ENCODE measurements around the gene KLHL40.

Gene KLHL40

GRCh38 chr3:42658091-42658770 is 27.1 kb upstream of the KLHL40 start:
- DNase-seq: no peak

- DNase-seq: no peak
Observed at GRCh38 chr3:42658771-42659390, 26.5 kb upstream of the KLHL40 start.

DNA sequence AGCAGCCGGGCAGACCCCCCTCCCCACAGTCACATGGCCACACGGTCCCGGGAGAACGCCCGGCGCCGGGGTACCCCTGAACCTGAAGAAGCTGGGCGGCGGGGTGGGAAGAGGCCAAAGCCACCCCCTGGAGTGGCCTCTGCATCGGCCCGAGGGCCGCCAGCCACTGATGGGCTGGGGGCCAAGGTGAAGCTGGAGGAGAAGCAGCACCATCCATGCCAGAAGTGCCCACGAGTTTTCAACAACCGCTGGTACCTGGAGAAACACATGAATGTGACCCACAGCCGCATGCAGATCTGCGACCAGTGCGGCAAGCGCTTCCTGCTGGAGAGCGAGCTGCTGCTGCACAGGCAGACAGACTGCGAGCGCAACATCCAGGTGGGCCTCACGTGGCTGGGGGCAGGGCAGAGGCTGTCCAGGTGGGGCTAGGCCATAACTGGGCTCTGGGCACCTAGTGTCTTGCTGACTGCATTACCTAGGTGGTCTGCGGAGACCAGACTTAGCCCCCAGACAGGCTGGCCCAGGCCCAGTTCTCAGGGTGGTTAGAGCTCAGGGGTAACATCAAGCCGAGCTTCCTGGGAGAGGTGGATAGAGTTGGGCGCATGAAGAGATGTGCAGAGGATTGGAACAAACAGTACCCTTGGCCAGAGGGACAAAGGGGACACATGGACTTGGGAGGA is 25.7 kb upstream of the KLHL40 start:
- DNase-seq: no peak

- no peak for DNase-seq
Observed at GRCh38 chr3:42660131-42660715, 25.1 kb upstream of the KLHL40 start.

DNA sequence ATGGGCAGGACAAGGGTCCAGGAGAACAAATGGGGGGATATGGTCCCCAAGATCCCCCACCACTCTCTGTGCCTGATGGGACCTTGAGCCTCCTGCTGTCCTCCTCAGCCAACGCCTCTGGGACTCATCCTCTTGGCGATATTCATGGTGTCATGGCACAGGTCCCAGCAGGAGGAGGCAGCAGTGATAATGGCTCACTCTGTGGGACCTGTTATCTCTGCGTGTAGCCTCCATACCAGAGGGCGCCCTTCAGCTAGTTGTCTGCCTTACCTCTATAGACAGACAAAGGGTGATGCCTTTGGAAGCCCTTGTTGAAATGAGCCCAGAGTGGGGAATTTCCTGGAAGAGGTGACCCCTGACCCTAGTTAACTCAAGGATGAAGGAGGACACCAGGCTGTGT is 24.4 kb upstream of the KLHL40 start:
- no peak for DNase-seq

- DNase-seq: no peak
Observed at GRCh38 chr3:42661593-42662022, 23.7 kb upstream of the KLHL40 start.

- DNase-seq: no peak
Observed at GRCh38 chr3:42662037-42662812, 23.1 kb upstream of the KLHL40 start.

DNA sequence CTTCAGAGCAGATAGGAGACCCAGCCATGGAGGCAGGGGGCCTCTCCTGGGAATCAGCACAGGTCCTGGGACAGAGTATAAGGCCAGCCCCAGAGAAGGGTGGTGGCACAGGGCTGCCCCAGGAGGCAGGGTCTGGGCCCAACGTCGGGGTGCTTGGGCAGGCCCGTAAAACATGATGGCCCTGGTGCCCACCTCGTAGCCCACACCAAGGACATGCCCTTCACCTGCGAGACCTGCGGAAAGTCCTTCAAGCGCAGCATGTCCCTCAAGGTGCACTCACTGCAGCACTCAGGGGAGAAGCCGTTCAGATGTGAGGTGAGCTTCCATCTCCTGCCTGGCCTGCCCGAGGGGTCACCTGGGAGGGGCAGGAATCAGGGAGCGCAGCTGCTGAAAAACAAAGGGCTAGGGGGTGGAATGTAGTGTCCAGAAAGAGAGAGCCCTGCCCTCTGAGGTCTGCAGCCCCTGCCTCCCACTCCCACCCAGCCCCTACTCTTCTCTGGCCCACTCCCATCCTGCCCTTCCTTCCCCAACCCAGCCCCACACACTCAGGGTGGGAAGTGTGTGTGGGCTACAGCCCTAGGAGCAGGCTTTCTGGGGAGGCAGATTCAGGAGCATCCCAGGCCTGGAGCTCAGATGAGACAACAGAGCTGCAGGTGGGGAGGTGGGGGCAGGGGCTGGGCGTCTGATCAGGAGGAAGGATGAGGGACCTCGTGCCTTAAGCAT is 22.4 kb upstream of the KLHL40 start:
- DNase-seq: no peak

- no peak for DNase-seq
Observed at GRCh38 chr3:42663581-42664437, 21.5 kb upstream of the KLHL40 start.

DNA sequence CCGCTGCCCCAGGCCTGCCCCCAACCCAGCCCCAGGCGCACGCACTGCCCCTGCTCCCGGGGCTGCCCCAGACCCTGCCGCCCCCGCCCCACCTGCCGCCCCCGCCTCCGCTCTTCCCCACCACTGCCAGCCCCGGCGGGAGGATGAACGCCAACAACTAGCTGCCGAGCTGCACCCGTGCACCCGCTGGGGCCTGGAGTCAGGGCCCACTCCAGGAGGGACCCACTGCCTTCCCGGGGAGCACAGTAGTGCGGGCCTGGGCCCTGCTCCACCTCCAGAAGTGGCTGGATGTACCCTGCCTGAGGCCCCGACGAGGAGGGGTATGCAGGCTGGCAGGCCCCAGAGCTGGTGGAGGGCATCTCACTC is 20.9 kb upstream of the KLHL40 start:
- no peak for DNase-seq

DNA sequence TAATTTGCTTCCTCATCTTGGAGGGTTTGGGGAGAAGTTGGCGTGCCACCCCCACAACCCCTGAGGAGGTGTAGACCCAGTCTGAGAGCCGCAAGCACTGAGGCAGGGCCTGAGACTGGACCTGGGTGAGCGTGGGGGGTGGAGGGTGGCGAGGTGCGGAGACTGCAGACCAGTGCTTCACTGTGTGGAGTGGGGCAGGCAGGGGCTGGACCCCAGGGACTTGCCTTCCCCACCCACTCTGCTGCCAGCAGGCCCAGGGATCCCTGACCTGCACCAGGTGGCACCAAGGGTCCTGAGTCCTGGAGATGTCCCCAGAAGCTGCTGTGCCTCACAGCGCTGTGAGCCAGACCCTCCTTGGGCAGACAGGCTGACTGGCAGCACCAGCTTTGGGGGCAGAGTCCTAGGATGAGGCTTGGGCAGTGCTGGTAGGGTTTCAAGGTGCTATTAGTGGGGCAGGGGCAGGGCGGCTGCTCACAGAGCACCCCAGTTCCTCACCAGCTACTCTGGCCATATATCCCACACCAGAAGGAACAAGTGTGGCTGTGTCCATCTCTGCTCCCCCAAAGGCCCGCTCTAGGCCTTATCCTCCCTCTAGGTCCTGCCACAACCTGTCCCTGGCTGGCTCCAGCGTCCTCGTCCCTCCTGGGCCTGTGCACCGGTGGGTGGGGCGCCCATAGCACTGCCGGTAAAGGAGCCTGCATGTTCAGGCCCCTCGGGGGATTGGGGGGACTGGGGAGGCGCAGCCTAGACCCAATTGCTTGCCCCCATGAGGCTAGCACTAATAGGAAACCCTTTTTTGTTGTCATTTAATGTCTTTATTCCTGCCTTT is 20.1 kb upstream of the KLHL40 start:
- DNase-seq: no peak

DNA sequence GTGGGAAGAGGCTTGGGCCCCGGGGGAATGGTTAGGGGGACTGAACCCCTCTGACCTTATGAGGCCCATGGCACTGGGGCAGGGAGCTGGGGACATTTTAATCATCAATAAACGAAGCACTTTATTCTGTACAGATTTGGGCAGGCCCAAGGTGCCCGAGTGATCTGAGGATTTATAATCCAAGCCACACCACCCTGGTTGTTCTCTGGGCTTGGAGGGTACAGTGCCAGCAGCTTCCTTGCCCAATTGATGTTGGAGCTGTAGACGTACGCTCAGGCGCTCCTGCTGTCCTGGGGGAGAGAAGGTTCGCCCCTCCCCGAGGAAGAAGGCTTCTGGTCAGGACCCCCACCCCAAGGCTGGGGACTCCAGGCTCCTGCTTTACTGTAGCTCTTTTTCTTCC is 19.3 kb upstream of the KLHL40 start:
- no peak for DNase-seq

DNA sequence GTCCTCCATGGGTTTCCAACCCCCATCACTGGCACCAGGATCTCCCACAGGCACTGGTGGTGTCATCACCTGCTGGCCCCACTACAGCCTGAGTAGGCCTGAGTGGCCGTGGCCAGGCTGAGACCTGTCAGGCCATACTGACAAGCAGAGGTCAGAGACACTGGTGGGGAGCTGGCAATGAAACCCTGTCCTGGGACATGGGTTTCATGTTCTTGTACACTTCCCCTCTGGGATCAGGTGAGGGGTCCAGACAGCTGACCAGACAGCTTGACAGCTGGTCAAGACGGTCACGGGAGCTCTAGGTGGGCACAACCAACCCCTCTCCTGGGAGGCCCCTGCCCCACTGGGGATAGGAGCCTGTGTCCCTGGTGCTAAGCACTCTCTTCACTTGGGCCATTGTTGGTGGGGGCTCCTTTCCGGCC is 18.7 kb upstream of the KLHL40 start:
- DNase-seq: no peak

- no peak for DNase-seq
Observed at GRCh38 chr3:42667096-42667522, 18.2 kb upstream of the KLHL40 start.

DNA sequence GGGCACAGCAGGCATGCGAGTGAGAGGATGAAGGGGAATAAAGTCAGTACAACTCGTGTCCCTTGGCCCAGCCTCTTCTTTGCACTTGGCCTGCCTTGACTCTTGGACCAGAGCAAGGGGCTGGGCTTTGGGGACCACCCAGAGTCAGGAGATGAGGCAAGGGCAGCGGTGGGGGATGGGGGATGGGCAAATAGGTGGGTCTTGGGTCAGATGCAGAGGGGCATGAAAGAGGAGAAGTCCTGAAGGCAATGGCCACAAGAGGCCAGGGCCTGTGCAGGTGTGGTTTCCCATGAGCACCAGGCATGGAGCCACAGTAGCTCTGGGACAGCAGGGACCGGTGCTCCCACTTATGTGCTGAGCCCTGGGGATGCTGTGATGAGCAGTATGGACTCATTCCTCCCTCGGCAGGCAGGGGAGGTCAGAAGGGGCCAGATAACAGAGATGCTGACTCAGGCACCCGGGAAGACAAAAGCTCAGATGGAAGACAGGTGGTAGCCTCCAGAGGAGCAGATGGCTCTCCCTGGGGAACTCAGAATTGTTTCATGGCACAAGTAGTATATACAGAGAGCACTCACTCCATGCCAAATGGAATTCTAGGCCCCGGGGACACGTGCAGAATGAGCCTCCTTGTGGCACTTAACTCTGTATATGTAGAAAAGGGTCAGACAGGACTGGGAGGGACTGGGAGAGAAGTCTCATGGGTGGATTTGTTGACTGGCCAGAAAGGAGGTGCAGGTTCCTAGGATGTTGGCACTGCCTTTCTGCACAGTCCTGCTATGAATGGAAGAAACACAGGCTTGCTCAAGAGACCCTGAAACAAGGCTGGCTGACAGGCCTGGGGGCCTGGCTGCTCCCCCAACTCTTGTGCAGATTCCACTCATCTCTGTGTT is 17.6 kb upstream of the KLHL40 start:
- no peak for DNase-seq

- DNase-seq: no peak
Observed at GRCh38 chr3:42668413-42668760, 16.9 kb upstream of the KLHL40 start.

- no peak for DNase-seq
Observed at GRCh38 chr3:42668793-42669217, 16.5 kb upstream of the KLHL40 start.

DNA sequence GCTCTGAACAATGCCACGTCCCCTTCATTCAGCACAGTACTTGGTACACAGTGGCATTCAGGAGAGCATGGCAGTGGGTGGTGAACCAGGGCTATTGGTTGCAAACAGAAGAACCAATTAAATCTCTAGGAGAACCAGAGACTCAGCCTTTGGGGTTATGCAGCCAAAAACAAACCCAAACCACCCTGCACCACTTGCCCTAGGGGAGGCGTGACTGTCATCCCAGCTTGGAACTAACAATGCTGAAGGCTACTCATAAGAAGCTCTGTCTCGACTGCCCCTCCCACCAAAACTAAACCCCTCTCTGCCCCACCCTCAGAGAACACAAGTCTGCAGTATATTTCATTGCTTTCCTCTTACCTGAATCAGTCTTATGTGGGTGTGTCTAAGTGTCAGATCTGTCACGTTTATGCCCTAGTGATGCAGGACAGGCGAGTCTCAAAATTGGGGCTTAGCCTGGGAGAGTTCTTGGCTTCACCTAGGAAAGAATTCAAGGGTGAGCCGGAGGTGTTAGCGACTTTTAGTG is 15.2 kb upstream of the KLHL40 start:
- no peak for DNase-seq

DNA sequence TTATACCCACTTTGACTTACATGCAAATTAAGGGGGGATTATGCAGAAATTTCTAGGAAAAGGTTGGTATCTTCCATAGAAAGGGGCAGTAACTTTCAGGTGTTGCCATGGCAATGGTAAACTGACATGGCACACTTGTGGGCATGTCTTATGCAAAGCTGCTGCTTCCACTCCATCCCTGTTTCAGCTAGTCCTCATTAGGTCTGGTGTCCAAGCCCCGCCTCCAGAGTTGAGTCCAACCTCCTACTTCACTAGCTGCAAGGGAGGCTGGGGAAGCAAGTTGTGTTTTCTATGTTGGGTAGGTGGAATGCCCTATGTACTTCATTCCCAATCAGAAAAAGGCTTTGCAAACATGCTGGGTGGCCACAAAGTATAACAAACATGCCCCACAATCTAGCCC is 14.7 kb upstream of the KLHL40 start:
- DNase-seq: no peak

Measured in retina (tissue), 1 donor.